K562 (cell line): ENCODE data around the gene VGF. TPM values are rescaled to one million over a fixed set of nuclear protein-coding genes. Genes with fewer than 3 reads are reported as not detected.

Experiments used
- ATAC-seq: fragments of 200-7000 bp; cut with Tn5 transposase; 3 replicates; pipeline ENCODE4 v1.9.1; 2020; ENCODE audit warnings: moderate library complexity
- BruUV-seq: library from RNA; stranded (reverse); fragments of 400-500 nt; replicated peaks from 2 replicates; lab custom pipeline; 2021; lab: Mats Ljungman, UMichigan
- CTCF ChIA-PET: fragments of 300-600 bp; formaldehyde crosslinking; extraction: SDS; loops from one replicate; lab custom pipeline; 2021; ENCODE audit warnings: low intra/inter-chr PET ratio; lab: Yijun Ruan, JAX
- POLR2A ChIA-PET: fragments of 300-600, 350-650 bp; sonication (Branson Sonifier 250); formaldehyde crosslinking; extraction: SDS; loops from one replicate; lab custom pipeline; 2021; ENCODE audit warnings: antibody characterized with exemption, inconsistent platforms; lab: Yijun Ruan, JAX
- DNase-seq, 4 experiments: peaks; one replicate each; pipeline versions ENCODE4 v3.0.0 to v3.0.0-alpha.2; 2011 to 2018; ENCODE audit warnings: low spot score in 3 of 4, mixed read lengths in 3 of 4; ENCODE audit errors: extremely low read depth in 1 of 4
- FAIRE-seq: peaks from 2 replicates; lab custom pipeline; 2011; peaks lifted over from hg19 to GRCh38; lab: Jason Lieb, UNC
- H2AFZ ChIP-seq: 2 replicates; pipeline ENCODE4 v1.6.0; 2011; ENCODE audit warnings: low read depth, low read length, control low read depth, inconsistent platforms
- H3K27ac ChIP-seq: fragments of 200-600 bp; 3 replicates; pipeline ENCODE4 v1.8.0; 2011; ENCODE audit warnings: low read depth, mild to moderate bottlenecking, control low read depth, inconsistent platforms, low read length, moderate library complexity, mixed read lengths; ENCODE audit errors: extremely low read depth
- H3K27me3 ChIP-seq, 2 experiments: fragments of 300-600 bp in 1 of 2; 2 replicates in 1 of 2; 3 replicates in 1 of 2; pipeline versions ENCODE4 v1.6.0 to v1.8.0; 2011; ENCODE audit warnings: inconsistent platforms in 2 of 2, low read length in 2 of 2, mild to moderate bottlenecking in 1 of 2, mixed read lengths in 1 of 2, moderate library complexity in 1 of 2; ENCODE audit not compliant: control insufficient read depth in 2 of 2, insufficient read depth in 2 of 2
- H3K36me3 ChIP-seq: fragments of 300-600 bp; 3 replicates; pipeline ENCODE4 v1.8.0; 2011; ENCODE audit warnings: mild to moderate bottlenecking, low read length, inconsistent platforms; ENCODE audit not compliant: control insufficient read depth, insufficient read depth
- H3K4me1 ChIP-seq, 2 experiments: fragments of 200-600 bp in 1 of 2; replicated peaks in 1 of 2; 2 replicates in 1 of 2; 3 replicates in 1 of 2; pipeline versions ENCODE4 v1.5.1 to v1.8.0; 2011; ENCODE audit warnings: inconsistent platforms in 2 of 2, low read length in 2 of 2, mild to moderate bottlenecking in 1 of 2, mixed read lengths in 1 of 2, moderate library complexity in 1 of 2; ENCODE audit not compliant: control insufficient read depth in 2 of 2, insufficient read depth in 2 of 2
- H3K4me2 ChIP-seq: 2 replicates; pipeline ENCODE4 v1.6.1; 2011; ENCODE audit warnings: low read length, control low read depth, inconsistent platforms, mixed read lengths; ENCODE audit not compliant: insufficient read depth
- H3K4me3 ChIP-seq: fragments of 200-600 bp; sonication (generic), shearing (Covaris generic); 2 replicates; pipeline ENCODE4 v1.5.1; 2016; ENCODE audit warnings: control low read depth, inconsistent platforms
- H3K79me2 ChIP-seq: fragments of 200-600 bp; 3 replicates; pipeline ENCODE4 v1.8.0; 2011; ENCODE audit warnings: low read length, inconsistent platforms; ENCODE audit not compliant: control insufficient read depth, insufficient read depth
- H3K9ac ChIP-seq, 2 experiments: 2 replicates each; pipeline versions ENCODE4 v1.6.0 to v1.6.1; 2011; ENCODE audit warnings: low read depth in 2 of 2, low read length in 2 of 2, control low read depth in 1 of 2, inconsistent platforms in 1 of 2, mild to moderate bottlenecking in 1 of 2, mixed read lengths in 1 of 2; ENCODE audit not compliant: insufficient read depth in 1 of 2
- H3K9me1 ChIP-seq: one replicate; pipeline ENCODE4 v1.6.0; 2011; ENCODE audit warnings: inconsistent platforms, mild to moderate bottlenecking, low read length, moderate library complexity; ENCODE audit not compliant: control insufficient read depth, insufficient read depth
- H3K9me3 ChIP-seq: replicated peaks from 2 replicates; pipeline ENCODE4 v1.5.1; 2011; ENCODE audit warnings: low read depth, low read length, inconsistent platforms; ENCODE audit not compliant: control insufficient read depth, insufficient read depth
- H4K20me1 ChIP-seq: replicated peaks from 2 replicates; pipeline ENCODE4 v1.6.1; 2011; ENCODE audit warnings: low read length, inconsistent platforms, mixed read lengths; ENCODE audit not compliant: control insufficient read depth, insufficient read depth
- CREM ChIP-seq: IDR thresholded peaks from 2 replicates; pipeline ENCODE4 v1.6.1; 2014; ENCODE audit warnings: antibody characterized with exemption, low read depth
- DEAF1 ChIP-seq: fragments of 450-650 bp; formaldehyde crosslinking; IDR thresholded peaks from 2 replicates; pipeline ENCODE4 v1.4.0; 2020; ENCODE audit warnings: mild to moderate bottlenecking, moderate library complexity
- GTF2E2 ChIP-seq: fragments of 200-800 bp; sonication (Bioruptor generic); IDR thresholded peaks from 2 replicates; pipeline ENCODE4 v1.6.1; 2016; ENCODE audit warnings: missing genetic modification characterization, missing compliant biosample characterization
- KAT7 ChIP-seq: sonication (generic); formaldehyde crosslinking; IDR thresholded peaks from 2 replicates; pipeline ENCODE4 v1.8.0; 2022; ENCODE audit warnings: missing genetic modification reagents, mild to moderate bottlenecking, borderline replicate concordance
- KDM1A ChIP-seq, 2 experiments: fragments of 450-650 bp; IDR thresholded peaks; 2 replicates each; pipeline ENCODE4 v1.6.1; 2016; ENCODE audit warnings: mild to moderate bottlenecking in 2 of 2
- LARP7 ChIP-seq: fragments of 450-650 bp; IDR thresholded peaks from 2 replicates; pipeline ENCODE4 v1.6.1; 2016
- NFXL1 ChIP-seq: fragments of 450-650 bp; formaldehyde crosslinking; IDR thresholded peaks from 2 replicates; pipeline ENCODE4 v1.4.0; 2021; ENCODE audit warnings: mild to moderate bottlenecking
- SNIP1 ChIP-seq: fragments of 450-650 bp; IDR thresholded peaks from 2 replicates; pipeline ENCODE4 v1.7.1; 2017; ENCODE audit warnings: low read depth, mild to moderate bottlenecking
- TOE1 ChIP-seq, 2 experiments: fragments of 450-650 bp in 1 of 2; sonication (generic) in 1 of 2; formaldehyde crosslinking in 1 of 2; IDR thresholded peaks; 2 replicates each; pipeline versions ENCODE4 v1.7.1 to v1.8.0; 2016 to 2022; ENCODE audit warnings: borderline replicate concordance in 2 of 2, mild to moderate bottlenecking in 2 of 2, antibody characterized with exemption in 1 of 2, inconsistent platforms in 1 of 2, low read depth in 1 of 2, missing genetic modification reagents in 1 of 2, moderate library complexity in 1 of 2
- YY1 ChIP-seq, 3 experiments: IDR thresholded peaks; 2 replicates each; pipeline ENCODE4 v1.6.1; 2011; ENCODE audit warnings: low read length in 2 of 3, mild to moderate bottlenecking in 2 of 3, moderate library complexity in 2 of 3, borderline replicate concordance in 1 of 3, control low read depth in 1 of 3, low read depth in 1 of 3; ENCODE audit not compliant: insufficient read depth in 3 of 3, insufficient replicate concordance in 2 of 3, control insufficient read depth in 1 of 3, insufficient read length in 1 of 3; ENCODE audit errors: extremely low read depth in 1 of 3
- ZNF583 ChIP-seq: fragments of 250-450 bp; sonication (Bioruptor Pico); IDR thresholded peaks from 2 replicates; pipeline ENCODE4 v1.4.0; 2020
- WGBS: fragments of 100-300 bp; shearing (Covaris generic); methylation state at CpG from one replicate; pipeline ENCODE4 v1.1.6; 2016; ENCODE audit warnings: low coverage, mixed read lengths; ENCODE audit not compliant: insufficient coverage; ENCODE audit errors: missing lambda C conversion rate; 5-methylcytosine and 5-hydroxymethylcytosine counted together
- in situ Hi-C: fragments of 300-500 bp; cut with MboI; formaldehyde crosslinking; loops from 4 replicates; pipeline ENCODE4 v1.15.0; 2018; ENCODE audit warnings: inconsistent platforms, mixed read lengths
- intact Hi-C: fragments of 100-400 bp; cut with micrococcal nuclease; formaldehyde crosslinking; loops from 2 replicates; pipeline ENCODE4 v1.14.2; 2022
- polyA plus RNA-seq, 8 experiments: library from polyadenylated mRNA; depleted of rRNA in 4 of 8; stranded (reverse) in 5 of 8; unstranded in 3 of 8; fragments of >200 nt; fragmentation: Nextera tagmentation in 2 of 8; fragmentation: Illumina TruSeq in 1 of 8; extraction: Ambion mirVana in 2 of 8; extraction: Trizol in 1 of 8; gene quantifications; 2 replicates each; pipeline versions ENCODE4 v1.2.1 to v1.2.3, GENCODE V29; 2011 to 2014; ENCODE audit warnings: inconsistent platforms in 1 of 8, missing spikeins in 1 of 8
- total RNA-seq, 7 experiments: library from RNA; depleted of rRNA in 6 of 7; stranded (reverse); fragments of >200 nt in 6 of 7; fragmentation: Illumina TruSeq in 2 of 7; extraction: Trizol in 2 of 7; gene quantifications; 2 replicates each; pipeline versions ENCODE4 v1.2.1 to v1.2.3, GENCODE V29; 2011 to 2021; ENCODE audit warnings: low replicate concordance in 1 of 7
- TF ChIP-seq, protein P1 (sequence below): fragments of 450-650 bp; IDR thresholded peaks from one replicate; pipeline ENCODE4 v1.6.1; 2018; ENCODE audit warnings: mild to moderate bottlenecking, moderate library complexity; ENCODE audit not compliant: partially characterized antibody
- TF ChIP-seq, protein P2 (sequence below): fragments of 200-800 bp; sonication (Bioruptor generic); IDR thresholded peaks from 2 replicates; pipeline ENCODE4 v1.6.1; 2017; ENCODE audit warnings: missing genetic modification characterization, missing compliant biosample characterization

Gene VGF
- total and polyA plus RNA-seq, 9 of the 15 experiments (the other 6 are each of a cell fraction or from before 2014, with no cell fraction given) = 0.03 to 5.7 (median 0.34) TPM

GRCh38 chr7:101169110-101169837 is 3.9 kb upstream of the VGF start (continued):
- TF ChIP-seq ZNF583 (no peak), LARP7 (0 out of 2 replicates have a peak, but pooled peaks have one; percentile 32), SNIP1 (0 out of 2 replicates have a peak, but pooled peaks have one; percentile 23)
- TF ChIP-seq, all 486 proteins: peak for 42

- Histone ChIP-seq H3K36me3 (no peaks in the 10 kb centered on the region), H3K4me2 (no peak overlapping the region; the same call in 1 of the 2 replicates), H3K27ac (no peak overlapping the region), H4K20me1 (peaks cover 26% of the 10 kb centered on the region), H3K4me3 (no peak overlapping the region), H3K9me1 (peaks cover 6% of the 10 kb centered on the region), H2AFZ (no peak overlapping the region), H3K4me1 (peaks cover 36 to 71% of the 10 kb centered on the region in 2 experiments), H3K9ac (no peak overlapping the region), H3K27me3 (peaks cover 29 to 51% of the 10 kb centered on the region in 2 experiments; a peak in 4 of 5 replicates), H3K79me2 (no peaks in the 10 kb centered on the region), H3K9me3 (no peaks in the 10 kb centered on the region)
- in situ Hi-C loops (no loop called here), intact Hi-C loops (loop anchor here (2.0 kb wide), 1 partner anchor 24 kb away; no protein-coding TSS in a partner anchor)
- 2% methylated on average over 3 of the region's 6 CpGs for WGBS
- POLR2A ChIA-PET = interaction anchor here (0.5 kb wide), 1 partner anchor 47 kb away, joined by 4 read pairs; no protein-coding TSS in a partner anchor
- no peak for ATAC-seq
- BruUV-seq = no TSS peak
- no peak for FAIRE-seq
- peak in 2 of 4 experiments; percentile 23 to 32 for DNase-seq
- CTCF ChIA-PET = interaction anchor here (2.4 kb wide), 1 partner anchor 25 kb away, joined by 20 read pairs; no protein-coding TSS in a partner anchor
- TF ChIP-seq GTF2E2 (tag) (no peak), NFXL1 (CRISPR knock-in tag) (no peak), KDM1A (IDR thresholded peaks at IDR 0.05) (peak in 1 of 2 experiments; percentile 78; a peak in 2 of 4 replicates), DEAF1 (CRISPR knock-in tag) (no peak), TOE1 (IDR thresholded peaks at IDR 0.05; ENCODE audit: borderline replicate concordance) (no peak), TOE1 (CRISPR knock-in tag; IDR thresholded peaks at IDR 0.05; ENCODE audit: borderline replicate concordance, low read depth) (no peak), KAT7 (no peak), YY1 (IDR thresholded peaks at IDR 0.05; ENCODE audit: borderline replicate concordance in 1 of 3, control insufficient read depth in 1 of 3, extremely low read depth in 1 of 3, insufficient read depth in 3 of 3, insufficient read length in 1 of 3, insufficient replicate concordance in 2 of 3, low read depth in 1 of 3, low read length in 2 of 3) (peak in 1 of 3 experiments; percentile 21), CREM (peak; percentile 36; the same call in 1 of the 2 replicates)
- TF ChIP-seq, protein P1, sequence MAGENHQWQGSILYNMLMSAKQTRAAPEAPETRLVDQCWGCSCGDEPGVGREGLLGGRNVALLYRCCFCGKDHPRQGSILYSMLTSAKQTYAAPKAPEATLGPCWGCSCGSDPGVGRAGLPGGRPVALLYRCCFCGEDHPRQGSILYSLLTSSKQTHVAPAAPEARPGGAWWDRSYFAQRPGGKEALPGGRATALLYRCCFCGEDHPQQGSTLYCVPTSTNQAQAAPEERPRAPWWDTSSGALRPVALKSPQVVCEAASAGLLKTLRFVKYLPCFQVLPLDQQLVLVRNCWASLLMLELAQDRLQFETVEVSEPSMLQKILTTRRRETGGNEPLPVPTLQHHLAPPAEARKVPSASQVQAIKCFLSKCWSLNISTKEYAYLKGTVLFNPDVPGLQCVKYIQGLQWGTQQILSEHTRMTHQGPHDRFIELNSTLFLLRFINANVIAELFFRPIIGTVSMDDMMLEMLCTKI = no peak
- TF ChIP-seq, protein P2, sequence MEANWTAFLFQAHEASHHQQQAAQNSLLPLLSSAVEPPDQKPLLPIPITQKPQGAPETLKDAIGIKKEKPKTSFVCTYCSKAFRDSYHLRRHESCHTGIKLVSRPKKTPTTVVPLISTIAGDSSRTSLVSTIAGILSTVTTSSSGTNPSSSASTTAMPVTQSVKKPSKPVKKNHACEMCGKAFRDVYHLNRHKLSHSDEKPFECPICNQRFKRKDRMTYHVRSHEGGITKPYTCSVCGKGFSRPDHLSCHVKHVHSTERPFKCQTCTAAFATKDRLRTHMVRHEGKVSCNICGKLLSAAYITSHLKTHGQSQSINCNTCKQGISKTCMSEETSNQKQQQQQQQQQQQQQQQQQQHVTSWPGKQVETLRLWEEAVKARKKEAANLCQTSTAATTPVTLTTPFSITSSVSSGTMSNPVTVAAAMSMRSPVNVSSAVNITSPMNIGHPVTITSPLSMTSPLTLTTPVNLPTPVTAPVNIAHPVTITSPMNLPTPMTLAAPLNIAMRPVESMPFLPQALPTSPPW (CRISPR knock-in tag) = no peak
Measured at GRCh38 chr7:101168412-101169049, 3.2 kb upstream of the VGF start.
